ENCODE results near the gene ARHGAP8.

- TF ChIP-seq CTCF (IDR thresholded peaks at IDR 0.05; ENCODE audit: insufficient read depth, low read depth, low read length) (no peak), EZH2 (IDR thresholded peaks at IDR 0.05; ENCODE audit: insufficient read depth, low read length) (no peak)
Observed at GRCh38 chr22:44724416-44724815, 28.0 kb upstream of the ARHGAP8 start.
